IPS DF 6.9 (cell line): Measurements from ENCODE around the gene CEACAM18.
"Not testable (repeated sequence)": the region's sequence is repeated elsewhere in the genome, so short reads cannot be mapped to it uniquely, and the experiment has no call there.

Source experiments
- DNase-seq: peaks from one replicate; pipeline ENCODE4 v3.0.0-alpha.2; 2013; ENCODE audit warnings: low read depth, low spot score
- H3K27ac ChIP-seq: one replicate; pipeline ENCODE4 v1.5.1; 2013; ENCODE audit warnings: low read length, control low read depth
- H3K27me3 ChIP-seq: 2 replicates; pipeline ENCODE4 v1.6.1; 2013; ENCODE audit warnings: mild to moderate bottlenecking, low read length; ENCODE audit not compliant: control insufficient read depth, insufficient read depth
- H3K36me3 ChIP-seq: 2 replicates; pipeline ENCODE4 v1.6.1; 2013; ENCODE audit warnings: low read length; ENCODE audit not compliant: control insufficient read depth, insufficient read depth
- H3K4me1 ChIP-seq: 2 replicates; pipeline ENCODE4 v1.6.1; 2013; ENCODE audit warnings: low read length; ENCODE audit not compliant: control insufficient read depth, insufficient read depth
- H3K4me3 ChIP-seq: 2 replicates; pipeline ENCODE4 v1.5.1; 2013; ENCODE audit warnings: mild to moderate bottlenecking, low read length
- H3K9me3 ChIP-seq: 2 replicates; pipeline ENCODE4 v1.6.1; 2013; ENCODE audit warnings: low read length, inconsistent platforms; ENCODE audit not compliant: control insufficient read depth, insufficient read depth
- WGBS: extraction: QIAGEN DNeasy Blood & Tissue Kit; methylation state at CpG from one replicate; pipeline ENCODE4 v1.1.7; 2013; ENCODE audit warnings: mixed read lengths, missing lambda C conversion rate; ENCODE audit not compliant: insufficient read length, insufficient coverage; 5-methylcytosine and 5-hydroxymethylcytosine counted together

The CEACAM18 gene

DNA sequence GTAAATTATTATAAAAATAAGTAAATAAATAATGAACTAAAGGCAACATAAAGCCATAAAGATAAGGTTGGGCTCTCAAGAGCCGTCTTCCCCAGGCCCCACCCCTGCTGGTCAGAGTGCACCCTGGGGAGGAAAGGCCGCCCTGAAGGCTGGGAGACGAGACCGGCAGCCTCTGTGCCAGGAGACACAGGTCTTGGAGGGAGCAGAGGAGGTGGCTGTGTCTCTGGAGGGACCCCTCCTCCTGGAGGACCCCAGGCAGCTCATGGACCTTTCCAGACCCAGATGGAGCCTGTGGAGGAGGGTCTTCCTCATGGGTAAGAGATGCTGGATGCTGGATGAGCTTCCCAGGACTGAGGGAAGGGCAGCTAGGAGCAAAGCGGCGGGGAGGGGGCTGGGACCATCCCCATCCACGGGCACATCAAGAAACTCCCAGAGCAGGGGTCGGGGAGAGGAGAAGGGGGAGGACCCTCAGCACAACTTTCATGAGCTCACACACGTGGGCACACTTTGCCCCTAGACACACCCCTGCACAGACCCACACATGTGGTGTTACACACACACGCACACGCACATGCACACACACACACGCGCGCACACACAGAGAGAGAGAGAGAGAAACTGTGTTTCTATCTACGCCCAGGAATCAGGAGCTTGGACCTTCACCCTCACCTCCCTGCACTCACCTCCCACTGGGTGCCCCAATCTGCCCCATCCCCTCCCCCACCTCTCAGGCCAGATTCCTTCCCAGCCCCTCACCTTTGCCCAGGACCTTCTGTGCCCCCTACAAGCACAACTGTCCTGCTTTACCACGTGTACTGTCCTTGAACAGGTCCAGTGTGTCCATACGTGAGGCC lies at the start of gene CEACAM18:
TSS of gene CEACAM18 (plus strand) at position 159 of the 854 bp plus-strand sequence.
- H3K27ac ChIP-seq = no peak within 1 kb of the TSS
- no peaks in the 10 kb centered on the region for H3K36me3 ChIP-seq
- no peak for DNase-seq
- H3K4me3 ChIP-seq = no peak within 1 kb of the TSS
- H3K9me3 ChIP-seq = no peaks in the 10 kb centered on the region
- no peaks in the 10 kb centered on the region for H3K27me3 ChIP-seq
- no CpG with 5 or more reads among the region's 17 CpGs for WGBS
- H3K4me1 ChIP-seq = no peaks in the 10 kb centered on the region

GRCh38 chr19:51430221-51430620 lies 48.1 kb upstream of the CEACAM18 start:
- Histone ChIP-seq H3K27ac (no peak overlapping the region), H3K36me3 (no peaks in the 10 kb centered on the region), H3K4me3 (no peak overlapping the region), H3K27me3 (no peaks in the 10 kb centered on the region), H3K9me3 (no peaks in the 10 kb centered on the region), H3K4me1 (no peaks in the 10 kb centered on the region)
- no CpG with 5 or more reads among the region's 3 CpGs for WGBS
- no peak for DNase-seq

DNA sequence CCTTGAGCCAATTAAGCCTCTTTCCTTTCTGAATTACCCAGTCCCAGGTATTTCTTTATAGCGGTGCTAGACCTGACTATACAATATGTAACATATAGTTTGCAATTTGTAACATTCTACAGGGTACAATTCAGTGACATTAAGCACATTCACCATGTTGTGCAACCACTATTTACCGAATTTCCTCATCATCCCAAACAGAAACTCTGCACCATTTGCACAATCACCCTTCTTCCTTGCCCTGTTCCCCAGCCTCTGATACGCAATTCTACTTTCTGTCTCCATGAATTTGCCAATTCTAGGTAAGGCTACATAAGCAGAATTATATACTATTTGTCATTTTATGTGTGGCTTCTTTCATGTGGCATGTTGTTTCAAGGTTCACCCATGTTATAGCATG lies 47.2 kb upstream of the CEACAM18 start:
- H3K27me3 ChIP-seq = no peaks in the 10 kb centered on the region

GRCh38 chr19:51433043-51433442 lies 45.3 kb upstream of the CEACAM18 start:
- no peaks in the 10 kb centered on the region for H3K4me1 ChIP-seq
- H3K36me3 ChIP-seq = no peaks in the 10 kb centered on the region
- no peak overlapping the region for H3K4me3 ChIP-seq
- H3K27me3 ChIP-seq = no peaks in the 10 kb centered on the region
- no peak for DNase-seq
- H3K27ac ChIP-seq = no peak overlapping the region
- no CpG with 5 or more reads among the region's 4 CpGs for WGBS
- H3K9me3 ChIP-seq = no peaks in the 10 kb centered on the region

More for the DNA sequence above, 47.2 kb upstream of the CEACAM18 start:
- Histone ChIP-seq H3K4me3 (no peak overlapping the region), H3K9me3 (no peaks in the 10 kb centered on the region), H3K36me3 (no peaks in the 10 kb centered on the region), H3K4me1 (no peaks in the 10 kb centered on the region), H3K27ac (no peak overlapping the region)
- DNase-seq = no peak
- no CpG with 5 or more reads among the region's 3 CpGs for WGBS

DNA sequence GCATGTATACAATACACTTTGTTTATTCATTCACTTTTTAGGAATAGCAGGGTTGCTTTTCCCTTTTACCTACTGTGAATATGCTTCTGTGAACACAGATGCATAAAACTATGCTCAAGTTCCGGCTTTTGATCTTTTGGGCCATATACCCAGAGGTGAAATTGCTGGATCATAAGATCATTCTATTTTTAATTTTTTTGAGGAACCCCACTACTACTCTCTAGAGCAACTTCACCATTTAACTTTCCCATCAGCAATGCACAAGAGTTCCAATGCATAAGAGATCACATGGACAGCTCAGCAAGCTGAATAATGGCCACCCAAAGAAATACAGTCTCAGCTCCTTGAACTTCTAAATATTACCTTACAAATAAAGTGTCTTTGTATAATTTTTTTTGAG lies 43.9 kb upstream of the CEACAM18 start:
- Histone ChIP-seq H3K27me3 (no peaks in the 10 kb centered on the region), H3K36me3 (no peaks in the 10 kb centered on the region), H3K9me3 (no peaks in the 10 kb centered on the region), H3K4me1 (no peaks in the 10 kb centered on the region), H3K27ac (no peak overlapping the region), H3K4me3 (no peak overlapping the region)
- no CpG with 5 or more reads among the region's 1 CpG for WGBS
- no peak for DNase-seq

DNA sequence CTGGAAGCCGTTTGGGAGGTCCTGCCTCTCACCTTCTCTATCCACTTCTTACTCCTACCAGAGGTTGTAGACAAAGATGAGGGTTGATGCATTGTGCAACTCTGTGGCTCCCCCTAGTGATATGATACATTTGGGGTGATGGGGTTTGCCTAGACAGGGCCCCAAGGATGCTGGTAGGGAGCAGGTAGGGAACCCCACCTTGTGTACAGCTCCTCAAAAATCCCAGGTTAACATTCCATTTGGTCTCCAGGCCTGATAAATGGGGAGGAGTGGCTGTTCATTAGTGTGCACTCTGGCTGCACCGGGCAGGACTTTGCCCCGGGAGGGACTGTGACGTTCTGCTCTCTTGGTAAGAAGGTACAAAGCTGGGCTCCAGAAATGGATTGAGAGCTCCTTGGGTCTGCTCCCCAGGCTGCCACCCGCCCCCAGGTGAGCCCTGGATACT lies 39.3 kb upstream of the CEACAM18 start:
- H3K9me3 ChIP-seq = no peaks in the 10 kb centered on the region
- no peaks in the 10 kb centered on the region for H3K36me3 ChIP-seq
- no peak overlapping the region for H3K4me3 ChIP-seq
- WGBS = no CpG with 5 or more reads among the region's 5 CpGs
- no peak overlapping the region for H3K27ac ChIP-seq
- H3K4me1 ChIP-seq = no peaks in the 10 kb centered on the region; the same call in 1 of the 2 replicates
- no peaks in the 10 kb centered on the region for H3K27me3 ChIP-seq
- no peak for DNase-seq

- no CpG with 5 or more reads among the region's 2 CpGs for WGBS
These were observed 38.3 kb upstream of the CEACAM18 start for GRCh38 chr19:51440052-51440451.

DNA sequence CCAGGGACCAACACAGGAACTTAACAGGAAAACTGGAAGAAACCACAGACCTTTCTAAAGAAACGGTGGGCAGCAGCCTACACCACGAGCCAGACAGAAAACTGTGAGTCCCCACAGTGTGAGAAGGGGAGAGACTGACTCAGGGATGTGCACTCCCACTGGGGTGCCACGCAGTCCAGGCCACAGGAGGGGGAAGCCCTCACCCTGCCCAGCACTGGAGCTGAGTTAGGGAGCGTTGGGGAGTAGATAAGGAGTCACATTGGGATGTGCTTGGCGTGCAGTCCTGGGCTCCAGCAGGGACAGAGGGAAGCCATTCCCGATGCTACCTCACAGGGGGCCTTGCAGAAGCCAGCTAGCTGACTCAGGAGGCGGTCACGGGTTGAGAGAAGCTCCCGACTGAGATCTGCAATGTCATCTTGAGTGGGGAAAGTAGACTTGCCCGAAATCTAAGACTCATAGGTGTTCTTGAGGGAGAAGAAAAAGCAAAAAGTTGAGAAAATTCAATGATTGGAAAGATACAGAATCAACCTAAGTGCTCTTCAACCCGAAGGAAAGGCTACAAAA lies 37.4 kb upstream of the CEACAM18 start:
- whole genome bisulfite sequencing = no CpG with 5 or more reads among the region's 11 CpGs
- no peak for DNase-seq
- Histone ChIP-seq H3K27ac (no peak overlapping the region), H3K4me1 (no peaks in the 10 kb centered on the region; the same call in 1 of the 2 replicates), H3K9me3 (no peaks in the 10 kb centered on the region), H3K27me3 (no peaks in the 10 kb centered on the region), H3K36me3 (no peaks in the 10 kb centered on the region), H3K4me3 (no peak overlapping the region)

More at GRCh38 chr19:51440052-51440451, 38.3 kb upstream of the CEACAM18 start:
- Histone ChIP-seq H3K4me1 (no peaks in the 10 kb centered on the region; the same call in 1 of the 2 replicates), H3K9me3 (no peaks in the 10 kb centered on the region), H3K36me3 (no peaks in the 10 kb centered on the region), H3K27me3 (no peaks in the 10 kb centered on the region), H3K4me3 (no peak overlapping the region), H3K27ac (no peak overlapping the region)
- DNase-seq = no peak

DNA sequence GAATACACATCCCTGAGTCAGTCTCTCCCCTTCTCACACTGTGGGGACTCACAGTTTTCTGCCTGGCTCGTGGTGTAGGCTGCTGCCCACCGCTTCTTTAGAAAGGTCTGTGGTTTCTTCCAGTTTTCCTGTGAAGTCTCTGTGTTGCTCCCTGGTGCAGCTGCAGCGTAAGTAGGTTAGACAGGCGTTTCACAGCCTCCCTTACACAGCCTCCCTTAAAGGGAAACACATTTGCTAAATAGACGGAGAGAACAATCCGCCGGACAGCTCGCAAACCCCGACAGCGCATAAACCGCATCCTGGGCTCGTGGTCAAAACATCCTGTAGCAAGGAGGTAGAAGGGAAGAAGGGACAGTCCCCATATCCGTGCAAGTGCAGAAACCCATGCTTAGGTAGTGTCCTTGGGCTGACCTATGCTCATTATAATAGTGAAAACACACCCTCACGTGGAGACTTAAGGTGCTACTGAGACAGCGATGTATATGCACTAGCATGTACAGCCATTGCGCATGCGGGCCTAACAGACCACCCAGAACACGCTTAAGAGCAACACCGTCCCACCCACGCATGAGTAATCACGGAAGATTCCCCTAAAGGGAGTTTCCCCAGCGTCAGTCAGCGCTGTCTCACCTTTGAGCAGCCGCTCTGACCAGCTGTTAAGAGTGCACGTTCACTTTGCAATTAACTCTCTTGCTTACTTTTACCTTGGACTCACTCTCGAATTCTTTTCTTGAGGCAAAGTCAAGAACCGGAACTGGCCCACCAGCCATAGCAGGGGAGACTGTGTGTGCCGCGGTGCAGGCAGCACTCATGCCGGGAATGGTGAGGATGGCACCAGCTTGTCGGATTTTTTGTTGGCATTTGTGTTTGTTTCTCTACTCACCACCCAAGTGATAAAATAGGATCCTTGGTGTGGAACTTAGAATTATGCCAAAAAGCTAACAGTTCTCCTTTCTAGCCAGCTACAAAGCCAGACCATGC lies 36.6 kb upstream of the CEACAM18 start:
- H3K4me3 ChIP-seq = no peak overlapping the region
- H3K27me3 ChIP-seq = no peaks in the 10 kb centered on the region; the same call in 1 of the 2 replicates
- DNase-seq = no peak
- H3K4me1 ChIP-seq = no peaks in the 10 kb centered on the region; the same call in 1 of the 2 replicates
- H3K9me3 ChIP-seq = no peaks in the 10 kb centered on the region
- no peak overlapping the region for H3K27ac ChIP-seq
- no peaks in the 10 kb centered on the region for H3K36me3 ChIP-seq
- no CpG with 5 or more reads among the region's 31 CpGs for WGBS

DNA sequence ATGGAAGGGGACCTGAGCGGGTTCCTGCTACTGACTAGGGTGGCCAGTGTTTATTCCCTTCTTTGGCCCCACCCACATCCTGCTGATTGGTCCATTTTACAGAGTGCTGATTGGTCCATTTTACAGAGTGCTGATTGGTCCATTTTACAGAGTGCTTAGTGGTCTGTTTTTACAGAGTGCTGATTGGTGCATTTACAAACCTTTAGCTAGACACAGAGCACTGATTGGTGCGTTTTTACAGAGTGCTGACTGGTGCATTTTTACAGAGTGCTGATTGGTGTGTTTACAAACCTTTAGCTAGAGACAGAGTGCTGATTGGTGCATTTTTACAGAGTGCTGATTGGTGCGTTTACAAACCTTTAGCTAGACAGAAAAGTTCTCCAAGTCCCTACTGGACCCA lies 30.8 kb upstream of the CEACAM18 start:
- no CpG with 5 or more reads among the region's 3 CpGs for WGBS
- H3K4me1 ChIP-seq, H3K4me3 ChIP-seq, DNase-seq, H3K27ac ChIP-seq, H3K9me3 ChIP-seq, H3K36me3 ChIP-seq, H3K27me3 ChIP-seq: not testable (repeated sequence)
